GM13976 (cell line): Measurements from ENCODE around the gene DCST2.

Experiments
- DNase-seq: peaks from one replicate; pipeline ENCODE4 v3.0.0; 2012; ENCODE audit warnings: low spot score
- CTCF ChIP-seq: IDR thresholded peaks from 2 replicates; pipeline ENCODE4 v1.5.1; 2012; ENCODE audit warnings: borderline replicate concordance, mild to moderate bottlenecking; ENCODE audit not compliant: insufficient read depth; ENCODE audit errors: extremely low read depth, missing control alignments, control extremely low read depth
- in situ Hi-C: fragments of 300-500 bp; cut with MboI; formaldehyde crosslinking; loops from one replicate; pipeline ENCODE4 v1.12.0; 2022; ENCODE audit warnings: low sequenced_read_pairs, mixed read lengths, inconsistent platforms; ENCODE audit not compliant: unreplicated experiment

DCST2 gene

GRCh38 chr1:155070158-155070621 lies 36.6 kb upstream of the DCST2 start:
- no peak for DNase-seq
- no peak for TF ChIP-seq CTCF
- in situ Hi-C loops: loop anchor here (25.0 kb wide), 1 partner anchor 508 kb away; the partner anchor contains the start of genes CHRNB2 and UBE2Q1

- no peak for DNase-seq
- in situ Hi-C loops: loop anchor here (10.0 to 25.0 kb wide), 2 partner anchors 405 to 507 kb away; partner anchors contain the start of genes CHRNB2 and UBE2Q1
- no peak for TF ChIP-seq CTCF
These were observed 36.1 kb upstream of the DCST2 start for GRCh38 chr1:155069551-155070157.

GRCh38 chr1:155068599-155068998 lies 35.0 kb upstream of the DCST2 start:
- DNase-seq: no peak
- in situ Hi-C loops: loop anchor here (10.0 to 25.0 kb wide), 2 partner anchors 404 to 506 kb away; partner anchors contain the start of genes CHRNB2 and UBE2Q1
- no peak for TF ChIP-seq CTCF

GRCh38 chr1:155066777-155067176 lies 33.2 kb upstream of the DCST2 start:
- in situ Hi-C loops: loop anchor here (10.0 to 25.0 kb wide), 2 partner anchors 402 to 504 kb away; partner anchors contain the start of genes CHRNB2 and UBE2Q1
- TF ChIP-seq CTCF: no peak
- no peak for DNase-seq

- TF ChIP-seq CTCF: no peak
- DNase-seq: no peak
- in situ Hi-C loops: loop anchor here (10.0 to 25.0 kb wide), 2 partner anchors 400 to 503 kb away; partner anchors contain the start of genes CHRNB2 and UBE2Q1
These were observed 31.4 kb upstream of the DCST2 start for GRCh38 chr1:155064832-155065429.

GRCh38 chr1:155064111-155064831 lies 30.7 kb upstream of the DCST2 start:
- TF ChIP-seq CTCF: no peak
- DNase-seq: peak; percentile 72
- in situ Hi-C loops: loop anchor here (10.0 to 25.0 kb wide), 2 partner anchors 399 to 502 kb away; partner anchors contain the start of genes CHRNB2 and UBE2Q1
